ENCODE data around the gene HSPB6. TPM values are rescaled to one million over a fixed set of nuclear protein-coding genes. Genes with fewer than 3 reads are reported as not detected.
A peak's percentile ranks its signal among the peaks of the same experiment; 100 is the strongest.

Gene HSPB6
- total RNA-seq, 4 donors from 2014 or later, result 44.9 to 119 (median 96.6) TPM

DNA sequence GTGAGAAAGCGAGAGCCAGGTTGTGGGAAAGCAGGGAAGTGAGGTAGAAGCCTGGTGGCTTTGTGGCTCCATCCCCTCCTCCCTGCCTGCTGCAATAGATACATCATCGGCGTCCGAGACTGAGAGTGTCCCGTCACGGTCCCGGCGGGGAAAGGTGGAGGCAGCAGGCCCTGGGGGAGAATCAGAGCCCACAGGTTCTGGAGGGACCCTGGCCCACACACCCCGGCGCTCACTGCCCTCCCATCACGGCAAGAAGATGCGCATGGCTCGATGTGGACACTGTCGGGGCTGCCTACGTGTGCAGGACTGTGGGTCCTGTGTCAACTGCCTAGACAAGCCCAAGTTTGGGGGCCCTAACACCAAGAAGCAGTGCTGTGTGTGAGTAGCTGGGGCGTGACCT is 33.9 kb downstream of the HSPB6 start:
- H3K27me3 ChIP-seq, result no peaks in the 10 kb centered on the region
- 100% methylated on average over 1 of the region's 16 CpGs; no CpG with 5 or more reads in 1 of the 2 donors for WGBS, 2 donors (ENCODE audit: low coverage in 1 of 2)
- H3K4me3 ChIP-seq, result no peak overlapping the region
- H3K9me3 ChIP-seq, result no peaks in the 10 kb centered on the region
- peaks cover 0 to 44% (median 8%) of the 10 kb centered on the region in 3 donors for H3K4me1 ChIP-seq
- ATAC-seq, result no peak
- peaks cover 0 to 84% of the 10 kb centered on the region in 2 donors for H3K36me3 ChIP-seq
- TF ChIP-seq CTCF (IDR thresholded peaks at IDR 0.05) (no peak), EP300 (IDR thresholded peaks at IDR 0.05) (no peak), POLR2AphosphoS5 (IDR thresholded peaks at IDR 0.05) (no peak), POLR2A (IDR thresholded peaks at IDR 0.05) (no peak)
- H3K27ac ChIP-seq, result no peak overlapping the region

GRCh38 chr19:35722461-35722860 is 34.4 kb downstream of the HSPB6 start:
- H3K4me3 ChIP-seq, result no peak overlapping the region
- no peak for ATAC-seq
- H3K36me3 ChIP-seq, result peaks cover 0 to 80% of the 10 kb centered on the region in 2 donors
- no peak overlapping the region for H3K27ac ChIP-seq
- H3K9me3 ChIP-seq, result no peaks in the 10 kb centered on the region
- TF ChIP-seq EP300 (IDR thresholded peaks at IDR 0.05) (no peak), POLR2AphosphoS5 (IDR thresholded peaks at IDR 0.05) (no peak), CTCF (IDR thresholded peaks at IDR 0.05) (no peak), POLR2A (IDR thresholded peaks at IDR 0.05) (no peak)
- WGBS, 2 donors (ENCODE audit: low coverage in 1 of 2), result no CpG with 5 or more reads among the region's 14 CpGs
- no peaks in the 10 kb centered on the region for H3K27me3 ChIP-seq
- H3K4me1 ChIP-seq, result peaks cover 0 to 44% (median 8%) of the 10 kb centered on the region in 3 donors

DNA sequence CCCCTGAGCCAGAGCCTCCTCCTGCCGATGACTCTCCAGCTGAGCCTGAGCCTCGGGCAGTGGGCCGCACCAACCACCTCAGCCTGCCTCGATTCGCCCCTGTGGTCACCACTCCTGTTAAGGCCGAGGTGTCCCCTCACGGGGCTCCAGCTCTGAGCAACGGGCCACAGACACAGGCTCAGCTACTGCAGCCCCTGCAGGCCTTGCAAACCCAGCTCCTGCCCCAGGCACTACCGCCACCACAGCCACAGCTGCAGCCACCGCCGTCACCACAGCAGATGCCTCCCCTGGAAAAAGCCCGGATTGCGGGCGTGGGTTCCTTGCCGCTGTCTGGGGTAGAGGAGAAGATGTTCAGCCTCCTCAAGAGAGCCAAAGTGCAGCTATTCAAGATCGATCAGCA is 35.5 kb downstream of the HSPB6 start:
- H3K4me1 ChIP-seq, result peaks cover 0 to 47% (median 8%) of the 10 kb centered on the region in 3 donors
- H3K9me3 ChIP-seq, result no peaks in the 10 kb centered on the region
- peaks cover 0 to 69% of the 10 kb centered on the region in 2 donors for H3K36me3 ChIP-seq
- H3K4me3 ChIP-seq, result no peak overlapping the region
- ATAC-seq, result no peak
- no peaks in the 10 kb centered on the region for H3K27me3 ChIP-seq
- H3K27ac ChIP-seq, result no peak overlapping the region
- TF ChIP-seq CTCF (IDR thresholded peaks at IDR 0.05) (no peak), EP300 (IDR thresholded peaks at IDR 0.05) (no peak), POLR2A (IDR thresholded peaks at IDR 0.05) (no peak), POLR2AphosphoS5 (IDR thresholded peaks at IDR 0.05) (no peak)
- WGBS, 2 donors (ENCODE audit: low coverage in 1 of 2), result 87% methylated on average over 8 of the region's 16 CpGs; no CpG with 5 or more reads in 1 of the 2 donors

- H3K36me3 ChIP-seq, result peaks cover 0 to 62% of the 10 kb centered on the region in 2 donors
- H3K4me3 ChIP-seq, result no peak overlapping the region
- TF ChIP-seq POLR2A (IDR thresholded peaks at IDR 0.05) (no peak), CTCF (IDR thresholded peaks at IDR 0.05) (no peak), EP300 (IDR thresholded peaks at IDR 0.05) (no peak)
Observed at GRCh38 chr19:35720648-35721047, 36.2 kb downstream of the HSPB6 start.

GRCh38 chr19:35720163-35720524 is 36.7 kb downstream of the HSPB6 start:
- WGBS, 2 donors (ENCODE audit: low coverage in 1 of 2), result 89% methylated on average over 1 of the region's 9 CpGs; no CpG with 5 or more reads in 1 of the 2 donors
- peaks cover 0 to 57% of the 10 kb centered on the region in 2 donors for H3K36me3 ChIP-seq

More at GRCh38 chr19:35720648-35721047, 36.2 kb downstream of the HSPB6 start:
- no peaks in the 10 kb centered on the region for H3K9me3 ChIP-seq
- 85% methylated on average over 5 of the region's 17 CpGs; no CpG with 5 or more reads in 1 of the 2 donors for WGBS, 2 donors (ENCODE audit: low coverage in 1 of 2)
- no peaks in the 10 kb centered on the region for H3K27me3 ChIP-seq
- peaks cover 0 to 54% (median 14%) of the 10 kb centered on the region in 3 donors for H3K4me1 ChIP-seq
- no peak overlapping the region for H3K27ac ChIP-seq
- no peak for ATAC-seq

More at GRCh38 chr19:35720163-35720524, 36.7 kb downstream of the HSPB6 start:
- Histone ChIP-seq H3K4me3 (no peak overlapping the region), H3K27me3 (no peaks in the 10 kb centered on the region), H3K9me3 (no peaks in the 10 kb centered on the region), H3K27ac (peak overlapping the region in 2 of 4 donors; percentile 8 to 91), H3K4me1 (peaks cover 0 to 59% (median 19%) of the 10 kb centered on the region in 3 donors)
- ATAC-seq, result no peak
- TF ChIP-seq POLR2AphosphoS5 (IDR thresholded peaks at IDR 0.05) (no peak), POLR2A (IDR thresholded peaks at IDR 0.05) (no peak), CTCF (IDR thresholded peaks at IDR 0.05) (no peak), EP300 (IDR thresholded peaks at IDR 0.05) (no peak)

All from gastroesophageal sphincter (tissue), 4 donors.